ENCODE data around the gene SPEN.

GRCh38 chr1:15867288-15867687, 19.8 kb downstream of the SPEN start:
- TF ChIP-seq, protein P1, sequence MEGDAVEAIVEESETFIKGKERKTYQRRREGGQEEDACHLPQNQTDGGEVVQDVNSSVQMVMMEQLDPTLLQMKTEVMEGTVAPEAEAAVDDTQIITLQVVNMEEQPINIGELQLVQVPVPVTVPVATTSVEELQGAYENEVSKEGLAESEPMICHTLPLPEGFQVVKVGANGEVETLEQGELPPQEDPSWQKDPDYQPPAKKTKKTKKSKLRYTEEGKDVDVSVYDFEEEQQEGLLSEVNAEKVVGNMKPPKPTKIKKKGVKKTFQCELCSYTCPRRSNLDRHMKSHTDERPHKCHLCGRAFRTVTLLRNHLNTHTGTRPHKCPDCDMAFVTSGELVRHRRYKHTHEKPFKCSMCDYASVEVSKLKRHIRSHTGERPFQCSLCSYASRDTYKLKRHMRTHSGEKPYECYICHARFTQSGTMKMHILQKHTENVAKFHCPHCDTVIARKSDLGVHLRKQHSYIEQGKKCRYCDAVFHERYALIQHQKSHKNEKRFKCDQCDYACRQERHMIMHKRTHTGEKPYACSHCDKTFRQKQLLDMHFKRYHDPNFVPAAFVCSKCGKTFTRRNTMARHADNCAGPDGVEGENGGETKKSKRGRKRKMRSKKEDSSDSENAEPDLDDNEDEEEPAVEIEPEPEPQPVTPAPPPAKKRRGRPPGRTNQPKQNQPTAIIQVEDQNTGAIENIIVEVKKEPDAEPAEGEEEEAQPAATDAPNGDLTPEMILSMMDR (IDR thresholded peaks at IDR 0.05): no peak
- TF ChIP-seq POLR2A (IDR thresholded peaks at IDR 0.05): no peak
